Osteocyte (in vitro differentiated cells): ENCODE data around the gene FGF12. TPM values are rescaled to one million over a fixed set of nuclear protein-coding genes. Genes with fewer than 3 reads are reported as not detected.

Experiments
- DNase-seq: peaks from one replicate; pipeline ENCODE4 v3.0.0; 2021; ENCODE audit warnings: mixed read lengths; ENCODE audit not compliant: unreplicated experiment; ENCODE audit errors: extremely low spot score
- H3K27ac Mint-ChIP-seq: one replicate; pipeline ENCODE4 v1.8.0; 2021; ENCODE audit warnings: mild to moderate bottlenecking, mixed read lengths; ENCODE audit not compliant: unreplicated experiment
- H3K27me3 Mint-ChIP-seq: one replicate; pipeline ENCODE4 v1.8.0; 2021; ENCODE audit warnings: mixed read lengths; ENCODE audit not compliant: unreplicated experiment
- H3K36me3 Mint-ChIP-seq: one replicate; pipeline ENCODE4 v1.8.0; 2021; ENCODE audit warnings: mixed read lengths; ENCODE audit not compliant: unreplicated experiment
- H3K4me1 Mint-ChIP-seq: one replicate; pipeline ENCODE4 v1.8.0; 2021; ENCODE audit warnings: mixed read lengths; ENCODE audit not compliant: unreplicated experiment
- H3K4me3 Mint-ChIP-seq: one replicate; pipeline ENCODE4 v1.8.0; 2021; ENCODE audit warnings: mild to moderate bottlenecking, moderate library complexity, mixed read lengths; ENCODE audit not compliant: unreplicated experiment
- H3K9me3 Mint-ChIP-seq: one replicate; pipeline ENCODE4 v1.8.0; 2021; ENCODE audit warnings: mixed read lengths; ENCODE audit not compliant: unreplicated experiment
- CTCF ChIP-seq: fragments of 200-600 bp; sonication (generic); IDR thresholded peaks from 2 replicates; pipeline ENCODE4 v1.5.0; 2021; ENCODE audit warnings: antibody characterized with exemption, mild to moderate bottlenecking, moderate library complexity
- total RNA-seq: library from RNA; stranded (reverse); gene quantifications from 2 replicates; pipeline ENCODE4 v1.2.1, GENCODE V29; 2021

FGF12 gene
- total RNA-seq, 1 donor from 2014 or later, result not detected

- H3K27ac Mint-ChIP-seq, result no peak overlapping the region
- H3K4me3 Mint-ChIP-seq, result no peak overlapping the region
- no peak for TF ChIP-seq CTCF
- peaks cover 11% of the 10 kb centered on the region for H3K9me3 Mint-ChIP-seq
- no peaks in the 10 kb centered on the region for H3K27me3 Mint-ChIP-seq
- no peaks in the 10 kb centered on the region for H3K36me3 Mint-ChIP-seq
- H3K4me1 Mint-ChIP-seq, result no peaks in the 10 kb centered on the region
- no peak for DNase-seq
These were observed 184.2 kb downstream of the FGF12 start for GRCh38 chr3:192543163-192543562.

GRCh38 chr3:192516820-192517219 lies 210.5 kb downstream of the FGF12 start:
- Mint-ChIP-seq H3K27ac (no peak overlapping the region), H3K36me3 (no peaks in the 10 kb centered on the region), H3K9me3 (no peaks in the 10 kb centered on the region), H3K27me3 (peaks cover 38% of the 10 kb centered on the region), H3K4me1 (peaks cover 15% of the 10 kb centered on the region), H3K4me3 (no peak overlapping the region)
- TF ChIP-seq CTCF, result no peak
- no peak for DNase-seq

GRCh38 chr3:192515664-192516045 lies 211.7 kb downstream of the FGF12 start:
- Mint-ChIP-seq H3K4me1 (peaks cover 15% of the 10 kb centered on the region), H3K27me3 (peaks cover 38% of the 10 kb centered on the region), H3K36me3 (no peaks in the 10 kb centered on the region), H3K9me3 (peaks cover 3% of the 10 kb centered on the region), H3K4me3 (peak overlapping the region; percentile 53), H3K27ac (no peak overlapping the region)
- DNase-seq, result no peak
- TF ChIP-seq CTCF, result no peak

- H3K4me3 Mint-ChIP-seq, result peak overlapping the region; percentile 56
- H3K9me3 Mint-ChIP-seq, result peaks cover 5% of the 10 kb centered on the region
- peak; percentile 33 for TF ChIP-seq CTCF
- H3K4me1 Mint-ChIP-seq, result peaks cover 15% of the 10 kb centered on the region
- peaks cover 38% of the 10 kb centered on the region for H3K27me3 Mint-ChIP-seq
- H3K27ac Mint-ChIP-seq, result no peak overlapping the region
- no peak for DNase-seq
- H3K36me3 Mint-ChIP-seq, result no peaks in the 10 kb centered on the region
These were observed 212.3 kb downstream of the FGF12 start for GRCh38 chr3:192514754-192515663.

GRCh38 chr3:192514081-192514753 lies 213.1 kb downstream of the FGF12 start:
- peaks cover 38% of the 10 kb centered on the region for H3K27me3 Mint-ChIP-seq

More at GRCh38 chr3:192514081-192514753, 213.1 kb downstream of the FGF12 start:
- H3K27ac Mint-ChIP-seq, result no peak overlapping the region
- H3K4me3 Mint-ChIP-seq, result peak overlapping the region; percentile 56
- H3K4me1 Mint-ChIP-seq, result peaks cover 15% of the 10 kb centered on the region
- no peak for TF ChIP-seq CTCF
- H3K36me3 Mint-ChIP-seq, result no peaks in the 10 kb centered on the region
- DNase-seq, result no peak
- H3K9me3 Mint-ChIP-seq, result peaks cover 5% of the 10 kb centered on the region
